Glomerular visceral epithelial cell (primary cell): ENCODE results near the gene IL20.

Experiments
- DNase-seq: peaks from one replicate; pipeline ENCODE4 v3.0.0-alpha.2; 2016; ENCODE audit errors: extremely low spot score

Gene IL20, protein sequence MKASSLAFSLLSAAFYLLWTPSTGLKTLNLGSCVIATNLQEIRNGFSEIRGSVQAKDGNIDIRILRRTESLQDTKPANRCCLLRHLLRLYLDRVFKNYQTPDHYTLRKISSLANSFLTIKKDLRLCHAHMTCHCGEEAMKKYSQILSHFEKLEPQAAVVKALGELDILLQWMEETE

DNA sequence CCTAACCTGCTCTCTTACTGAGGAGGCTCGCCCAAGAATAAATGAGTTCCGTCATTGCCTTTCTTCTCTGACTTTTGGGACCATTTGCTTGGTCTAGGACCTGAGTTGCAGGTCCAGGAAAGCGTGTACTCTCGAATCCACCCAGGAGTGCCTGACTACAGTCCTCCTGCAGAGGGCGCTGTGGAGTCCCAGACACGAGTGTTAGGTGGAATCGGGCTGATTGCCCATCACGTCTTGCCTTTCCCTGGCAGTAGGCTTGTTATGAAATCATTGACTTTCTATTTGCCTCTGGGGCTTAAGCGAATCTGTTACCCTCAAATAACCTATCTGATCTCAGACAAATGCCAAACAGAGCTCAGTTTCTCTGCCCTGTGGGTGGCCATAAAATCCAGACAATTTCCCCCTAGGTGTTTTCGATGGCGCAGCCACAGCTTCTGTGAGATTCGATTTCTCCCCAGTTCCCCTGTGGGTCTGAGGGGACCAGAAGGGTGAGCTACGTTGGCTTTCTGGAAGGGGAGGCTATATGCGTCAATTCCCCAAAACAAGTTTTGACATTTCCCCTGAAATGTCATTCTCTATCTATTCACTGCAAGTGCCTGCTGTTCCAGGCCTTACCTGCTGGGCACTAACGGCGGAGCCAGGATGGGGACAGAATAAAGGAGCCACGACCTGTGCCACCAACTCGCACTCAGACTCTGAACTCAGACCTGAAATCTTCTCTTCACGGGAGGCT is at the start of gene IL20:
TSS of gene IL20 (plus strand) at position 685 of the 733 bp plus-strand sequence. CDS start 230 bp downstream, outside the sequence.
- DNase-seq, result peak; percentile 61

GRCh38 chr1:206816390-206817287 is 48.8 kb upstream of the IL20 start:
- DNase-seq, result no peak

DNA sequence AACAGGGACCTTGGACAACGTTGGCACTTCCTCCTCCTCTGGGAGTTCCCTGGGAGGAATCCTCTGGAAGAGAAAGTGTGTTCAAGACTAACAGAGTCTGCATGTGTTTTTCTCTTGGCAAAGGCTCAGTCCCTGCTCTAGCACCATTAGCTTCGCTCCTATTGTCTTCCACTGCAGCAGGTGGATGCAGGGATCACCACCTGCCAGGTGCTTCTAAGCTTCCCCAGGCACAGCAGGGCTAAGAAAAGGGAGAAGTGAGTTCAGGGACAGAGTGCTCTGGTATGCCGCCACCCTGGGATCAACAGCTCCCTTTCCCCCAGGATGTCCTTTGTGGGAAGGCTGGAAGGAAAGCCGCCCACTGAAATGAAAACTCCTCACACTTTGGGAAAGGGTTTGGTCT is 43.9 kb upstream of the IL20 start:
- DNase-seq, result no peak

- DNase-seq, result no peak
Observed at GRCh38 chr1:206823727-206824126, 41.7 kb upstream of the IL20 start.

- DNase-seq, result no peak
Observed at GRCh38 chr1:206824331-206824730, 41.1 kb upstream of the IL20 start.

- DNase-seq, result no peak
Observed at GRCh38 chr1:206826394-206826793, 39.0 kb upstream of the IL20 start.

GRCh38 chr1:206828061-206828460 is 37.4 kb upstream of the IL20 start:
- no peak for DNase-seq

DNA sequence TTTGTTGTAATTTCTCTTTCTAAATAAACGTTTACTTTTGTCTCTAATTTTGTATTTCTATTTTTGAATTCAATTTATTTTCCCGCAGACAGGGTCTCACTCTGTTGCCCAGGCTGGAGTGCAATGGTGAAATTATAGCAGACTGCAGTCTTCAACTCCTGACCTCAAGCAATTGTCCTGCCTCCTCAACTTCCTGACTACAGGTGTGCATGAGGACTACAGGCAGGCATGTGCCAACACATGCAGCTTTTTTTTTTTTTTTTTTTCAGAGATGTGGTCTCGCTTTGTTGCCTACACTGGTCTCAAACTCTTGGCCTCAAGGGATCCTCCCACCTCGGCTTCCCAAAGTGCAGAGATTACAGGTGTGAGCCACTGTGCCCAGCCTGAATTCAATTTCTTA is 36.7 kb upstream of the IL20 start:
- no peak for DNase-seq

- no peak for DNase-seq
Observed at GRCh38 chr1:206829282-206829681, 36.1 kb upstream of the IL20 start.

- DNase-seq, result no peak
Observed at GRCh38 chr1:206829875-206830274, 35.5 kb upstream of the IL20 start.

DNA sequence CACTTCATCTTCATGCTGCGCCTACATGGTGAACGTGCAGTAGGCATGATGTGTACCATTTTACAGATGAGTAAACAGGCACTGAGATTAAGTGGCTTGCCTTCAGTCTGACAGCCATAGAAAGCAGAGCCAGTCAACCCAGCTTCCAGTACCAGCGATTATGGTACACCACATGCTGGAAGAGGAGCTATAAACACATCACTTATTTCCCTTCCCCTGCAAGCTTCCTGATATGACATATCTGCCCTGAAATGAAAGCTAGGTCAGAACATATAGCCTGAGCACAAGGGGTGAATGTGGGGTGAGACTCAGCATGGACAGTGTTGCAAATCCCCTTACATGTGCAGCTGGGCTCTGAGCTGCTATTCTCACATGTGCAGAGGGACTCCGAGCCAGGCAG is 33.8 kb upstream of the IL20 start:
- DNase-seq, result no peak

- no peak for DNase-seq
Observed at GRCh38 chr1:206832352-206832880, 33.0 kb upstream of the IL20 start.

- DNase-seq, result no peak
Observed at GRCh38 chr1:206833106-206833680, 32.2 kb upstream of the IL20 start.

- no peak for DNase-seq
Observed at GRCh38 chr1:206833801-206834200, 31.6 kb upstream of the IL20 start.

GRCh38 chr1:206834217-206834616 is 31.2 kb upstream of the IL20 start:
- no peak for DNase-seq

DNA sequence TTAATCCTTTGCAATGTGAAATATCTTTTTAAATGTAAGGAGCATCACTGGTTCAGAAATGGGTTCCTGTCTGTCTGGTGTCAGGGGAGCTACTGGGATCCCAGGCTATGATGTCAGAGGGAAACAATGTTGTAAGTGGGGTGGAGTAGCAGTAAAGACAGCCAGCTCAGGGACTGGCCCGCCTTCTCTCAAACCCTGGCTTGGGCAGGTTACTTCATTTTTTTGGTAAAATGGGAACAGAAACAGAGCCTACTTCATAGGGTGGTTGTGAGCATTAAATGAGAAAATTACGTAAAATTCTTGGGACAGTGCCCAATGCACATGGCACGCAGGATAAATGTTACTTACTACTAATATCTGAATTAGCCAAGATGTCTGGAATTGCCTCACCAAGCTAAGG is 30.7 kb upstream of the IL20 start:
- DNase-seq, result no peak

DNA sequence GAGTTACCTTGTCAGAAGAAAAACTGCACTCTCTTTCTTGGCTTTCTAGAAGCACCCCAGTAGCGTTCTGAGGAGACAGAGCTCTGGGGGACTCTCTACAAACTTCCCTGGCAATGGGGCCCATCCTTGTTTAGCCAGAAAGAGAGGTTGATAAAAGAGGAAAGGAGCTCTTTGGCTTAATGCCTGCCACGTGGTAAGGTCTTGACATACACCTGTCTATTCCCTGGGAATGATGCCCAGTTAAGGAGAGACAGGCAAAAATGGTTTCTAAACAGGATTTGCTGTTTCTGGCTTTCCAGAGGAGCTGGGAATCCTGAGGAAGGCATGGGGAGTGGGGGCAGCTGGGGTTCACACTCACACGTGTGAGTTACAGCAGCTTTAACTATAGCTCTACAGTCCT is 30.2 kb upstream of the IL20 start:
- DNase-seq, result no peak

DNA sequence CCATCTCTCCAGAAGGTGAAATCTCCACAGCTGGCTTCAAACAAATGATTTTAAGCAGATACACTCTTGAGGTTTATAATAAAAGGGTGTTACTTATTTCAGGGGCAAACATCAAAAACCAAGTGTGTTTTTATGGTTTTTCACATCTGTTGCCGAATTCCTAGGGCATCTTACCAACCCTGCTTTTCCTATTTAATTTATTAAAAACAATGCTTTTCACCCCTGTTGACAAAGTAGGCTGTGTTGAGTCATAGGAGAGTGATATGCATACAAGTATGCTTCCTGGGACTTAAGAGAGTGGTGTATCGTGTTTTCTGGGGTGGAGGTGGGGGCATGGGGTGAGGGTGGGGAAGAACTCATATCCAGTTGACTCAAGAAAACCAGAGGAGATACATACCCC is 29.3 kb upstream of the IL20 start:
- no peak for DNase-seq

DNA sequence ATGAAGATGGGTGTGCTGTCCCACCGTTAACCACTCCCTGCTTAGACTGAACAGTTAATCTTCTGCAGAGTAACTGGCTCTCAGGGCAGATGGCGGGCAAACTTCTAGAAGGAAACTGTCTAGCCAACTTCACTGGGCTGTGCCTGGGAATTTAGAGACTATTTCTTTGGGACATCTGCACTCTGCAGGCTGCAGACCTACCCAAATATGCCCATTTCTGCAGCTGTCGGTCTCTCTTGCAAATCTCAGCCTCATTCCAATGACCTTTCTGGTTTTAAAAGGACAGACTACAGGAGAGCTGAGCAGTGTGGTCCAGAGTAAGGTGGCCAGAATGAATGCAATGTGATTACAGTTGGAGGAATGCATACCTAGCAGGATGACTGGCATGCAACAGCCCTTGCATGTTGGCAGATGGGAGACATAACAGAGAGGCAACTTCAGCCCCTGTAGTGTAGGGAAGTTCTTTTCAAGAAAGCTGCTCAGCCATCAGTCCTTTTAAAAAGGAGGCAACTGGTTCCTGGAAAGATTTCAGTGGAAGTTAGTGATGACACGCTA is 26.3 kb upstream of the IL20 start:
- no peak for DNase-seq

GRCh38 chr1:206839857-206840256 is 25.6 kb upstream of the IL20 start:
- DNase-seq, result peak; percentile 70

GRCh38 chr1:206841609-206842323 is 23.7 kb upstream of the IL20 start:
- no peak for DNase-seq
